ENCODE data around the gene AADACL4.

The AADACL4 gene

DNA sequence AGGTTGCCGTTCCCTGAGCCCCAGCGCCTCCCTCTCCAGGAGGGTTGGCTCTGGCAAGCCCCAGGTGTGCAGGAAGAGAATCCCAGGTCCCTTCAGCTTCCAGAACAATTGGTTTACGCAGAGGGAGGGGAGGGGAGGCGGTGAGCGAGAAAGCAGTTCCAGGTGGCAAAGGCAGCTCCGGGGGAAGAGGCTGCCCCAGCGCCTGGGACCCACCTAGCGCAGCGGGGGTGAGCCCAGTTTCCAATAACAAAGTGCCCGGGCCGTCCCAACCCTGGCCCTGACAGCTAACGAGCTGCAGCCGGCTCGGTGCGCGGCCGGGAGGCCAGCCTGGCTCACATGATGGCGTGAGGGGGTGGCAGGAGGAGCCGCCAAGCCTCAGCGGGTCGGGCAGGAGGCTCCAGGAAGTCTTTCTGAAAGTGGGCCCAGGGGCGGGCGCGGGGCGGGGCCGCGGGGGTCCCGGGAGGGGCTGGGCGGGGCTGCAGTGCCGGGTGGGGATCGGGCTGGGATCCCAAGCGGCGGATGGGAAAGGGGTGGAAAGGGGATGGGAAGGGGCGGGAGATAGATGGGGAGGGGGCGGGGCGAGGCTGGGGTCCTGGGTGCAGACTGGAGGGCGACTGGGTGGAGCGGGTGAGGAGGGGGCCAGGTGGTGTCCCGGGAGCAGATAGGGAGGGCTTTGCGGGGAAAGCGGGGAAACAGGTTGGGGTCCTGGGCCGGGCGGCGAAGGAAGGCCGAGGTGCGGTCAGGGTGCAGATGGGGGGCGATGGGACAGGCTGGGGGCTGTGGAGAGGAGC is 48.7 kb upstream of the AADACL4 start (continued):
- TF ChIP-seq ZNF223 (tag by site-specific recombination; IDR thresholded peaks at IDR 0.05) = no peak
- TF ChIP-seq ZNF132 (tag by site-specific recombination; IDR thresholded peaks at IDR 0.05; ENCODE audit: borderline replicate concordance) = no peak
- peak; percentile 57 for TF ChIP-seq GLIS1 (tag by site-specific recombination; IDR thresholded peaks at IDR 0.05)
- 0 out of 2 replicates have a peak, but pooled peaks have one; percentile 16 for TF ChIP-seq ZBTB48 (tag by site-specific recombination; IDR thresholded peaks at IDR 0.05)
- peak; percentile 40; the same call in 1 of the 2 replicates for TF ChIP-seq ZNF335 (tag by site-specific recombination; conservative IDR thresholded peaks at IDR 0.05)
- no peak for TF ChIP-seq SP3 (tag by site-specific recombination; IDR thresholded peaks at IDR 0.05)
- peak; percentile 91 for TF ChIP-seq ZNF600 (tag by site-specific recombination; IDR thresholded peaks at IDR 0.05)
- TF ChIP-seq KLF8 (tag by site-specific recombination; IDR thresholded peaks at IDR 0.05) = 0 out of 2 replicates have a peak, but pooled peaks have one; percentile 22
- TF ChIP-seq ZNF324 (tag by site-specific recombination; IDR thresholded peaks at IDR 0.05) = no peak
- no peak for TF ChIP-seq ZNF157 (tag by site-specific recombination; IDR thresholded peaks at IDR 0.05)
- TF ChIP-seq ZNF341 (tag by site-specific recombination; IDR thresholded peaks at IDR 0.05; ENCODE audit: low read depth) = peak; percentile 77
- TF ChIP-seq KLF17 (tag by site-specific recombination; IDR thresholded peaks at IDR 0.05) = 0 out of 2 replicates have a peak, but pooled peaks have one; percentile 22
- TF ChIP-seq, protein P1, sequence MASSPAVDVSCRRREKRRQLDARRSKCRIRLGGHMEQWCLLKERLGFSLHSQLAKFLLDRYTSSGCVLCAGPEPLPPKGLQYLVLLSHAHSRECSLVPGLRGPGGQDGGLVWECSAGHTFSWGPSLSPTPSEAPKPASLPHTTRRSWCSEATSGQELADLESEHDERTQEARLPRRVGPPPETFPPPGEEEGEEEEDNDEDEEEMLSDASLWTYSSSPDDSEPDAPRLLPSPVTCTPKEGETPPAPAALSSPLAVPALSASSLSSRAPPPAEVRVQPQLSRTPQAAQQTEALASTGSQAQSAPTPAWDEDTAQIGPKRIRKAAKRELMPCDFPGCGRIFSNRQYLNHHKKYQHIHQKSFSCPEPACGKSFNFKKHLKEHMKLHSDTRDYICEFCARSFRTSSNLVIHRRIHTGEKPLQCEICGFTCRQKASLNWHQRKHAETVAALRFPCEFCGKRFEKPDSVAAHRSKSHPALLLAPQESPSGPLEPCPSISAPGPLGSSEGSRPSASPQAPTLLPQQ (tag by site-specific recombination; IDR thresholded peaks at IDR 0.05) = peak; percentile 60; the same call in 1 of the 2 replicates
- peak; percentile 68; the same call in 1 of the 2 replicates for TF ChIP-seq ZFP69B (tag by site-specific recombination; IDR thresholded peaks at IDR 0.05)

DNA sequence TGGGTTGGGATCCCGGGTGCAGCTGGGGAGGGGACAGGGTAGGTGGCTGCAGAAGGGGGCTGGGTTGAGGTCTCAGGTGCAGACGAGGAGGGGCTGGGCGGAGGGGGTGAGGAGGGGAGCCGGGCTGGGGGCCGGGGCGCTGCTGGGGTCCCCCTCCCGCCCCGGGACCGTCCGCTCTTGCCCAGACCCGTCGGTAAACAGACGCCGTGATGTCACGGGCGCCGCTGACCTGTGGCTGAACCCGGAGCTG is 48.2 kb upstream of the AADACL4 start:
- POLR2A ChIA-PET = interaction anchor here (1.0 to 3.6 kb wide), 7 partner anchors 9 to 117 kb away, joined by 3 to 101 read pairs (median 7); partner anchors contain the start of gene DHRS3
- peaks cover 8% of the 10 kb centered on the region for H3K4me1 ChIP-seq (ENCODE audit: control insufficient read depth, insufficient read depth, low read length)
- no peak for TF ChIP-seq PRDM2 (tag by site-specific recombination; IDR thresholded peaks at IDR 0.05; ENCODE audit: borderline replicate concordance)
- TF ChIP-seq ZBTB21 (tag by site-specific recombination; IDR thresholded peaks at IDR 0.05) = 0 out of 2 replicates have a peak, but pooled peaks have one; percentile 44
- H3K27ac ChIP-seq (ENCODE audit: extremely low read depth, low read depth, low read length) = peak overlapping the region; percentile 83; the same call in 1 of the 2 replicates
- H3K9me3 ChIP-seq (ENCODE audit: control insufficient read depth, insufficient read depth, low read depth, low read length) = no peaks in the 10 kb centered on the region
- CTCF ChIA-PET = interaction anchor here (0.6 to 1.5 kb wide), 4 partner anchors 9 to 63 kb away, joined by 3 to 8 read pairs (median 5); no protein-coding TSS in a partner anchor
- peaks cover 0 to 7% of the 10 kb centered on the region in 2 experiments; a peak in 1 of 3 replicates for H3K36me3 ChIP-seq (ENCODE audit: control insufficient read depth in 2 of 2, insufficient read depth in 1 of 2, low read length in 2 of 2)
- peak overlapping the region; percentile 17 for H3K4me3 ChIP-seq (ENCODE audit: low read depth, low read length)
